T-helper 9 cell (primary cell): Measurements from ENCODE around the gene FAM89B.
A peak's percentile ranks its signal among the peaks of the same experiment; 100 is the strongest.

Experiments used
- DNase-seq: peaks from one replicate; pipeline ENCODE4 v3.0.0-alpha.2; 2020

Gene FAM89B

GRCh38 chr11:65539744-65540289, 32.5 kb upstream of the FAM89B start:
- no peak for DNase-seq

DNA sequence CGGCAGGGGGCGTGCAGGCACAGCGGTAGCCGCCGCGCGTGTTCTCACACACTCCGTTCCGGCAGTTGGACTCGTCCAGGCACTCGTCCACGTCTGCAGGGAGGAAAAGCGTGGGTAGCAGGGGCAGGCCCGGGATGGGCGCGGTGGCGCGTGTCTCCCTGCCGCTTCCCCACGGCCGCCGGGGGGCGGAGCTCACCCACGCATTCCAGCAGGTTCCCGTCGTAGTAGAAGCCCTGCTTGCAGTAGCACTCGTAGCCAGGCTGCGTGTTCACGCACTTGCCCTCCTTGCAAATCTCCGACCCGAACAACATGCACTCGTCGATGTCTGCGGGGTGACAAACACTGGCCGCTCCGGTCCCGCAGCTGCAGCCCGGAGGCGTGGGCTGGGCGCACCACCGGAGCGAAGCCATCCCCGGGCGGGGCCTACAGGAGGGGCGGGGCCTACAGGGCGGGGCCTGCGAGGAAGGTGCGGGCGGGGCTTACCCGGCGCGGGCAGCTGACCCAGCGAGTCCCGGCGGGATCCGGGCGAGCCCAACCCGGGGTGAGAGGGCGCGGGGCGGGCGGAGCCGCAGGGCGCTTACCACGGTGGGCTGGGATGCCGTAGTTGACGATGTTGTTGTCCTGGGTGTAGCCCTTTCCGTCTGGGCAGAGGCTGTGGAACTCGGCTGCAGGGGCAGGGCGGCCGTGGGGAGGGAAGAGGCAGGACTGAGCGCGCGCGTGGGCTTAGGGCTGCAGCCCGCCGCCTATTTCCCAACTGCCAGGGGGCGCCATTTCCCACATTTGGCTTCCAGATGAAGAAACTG, 31.8 kb upstream of the FAM89B start:
- DNase-seq = peak; percentile 87

- DNase-seq = no peak
These were observed 31.0 kb upstream of the FAM89B start for GRCh38 chr11:65541093-65541982.

- DNase-seq = no peak
These were observed 29.5 kb upstream of the FAM89B start for GRCh38 chr11:65542738-65543390.

DNA sequence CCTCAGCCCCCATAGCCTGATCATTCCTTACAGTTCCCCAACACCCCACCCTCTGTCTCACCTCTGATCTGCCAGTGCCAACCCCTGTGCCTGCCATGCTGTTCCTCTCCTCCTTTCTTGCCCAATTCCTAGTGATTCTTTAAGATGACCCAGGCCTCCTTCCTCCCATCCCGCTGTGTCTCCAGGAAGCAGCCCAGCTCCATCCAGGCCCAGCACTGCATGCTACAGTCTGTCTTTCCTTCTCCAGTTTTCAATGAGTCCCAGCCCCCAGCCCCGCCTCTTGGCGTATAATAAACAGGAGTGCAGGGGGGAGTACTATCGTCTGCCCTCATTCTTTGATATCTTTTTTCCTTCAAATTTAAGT, 26.5 kb upstream of the FAM89B start:
- no peak for DNase-seq

DNA sequence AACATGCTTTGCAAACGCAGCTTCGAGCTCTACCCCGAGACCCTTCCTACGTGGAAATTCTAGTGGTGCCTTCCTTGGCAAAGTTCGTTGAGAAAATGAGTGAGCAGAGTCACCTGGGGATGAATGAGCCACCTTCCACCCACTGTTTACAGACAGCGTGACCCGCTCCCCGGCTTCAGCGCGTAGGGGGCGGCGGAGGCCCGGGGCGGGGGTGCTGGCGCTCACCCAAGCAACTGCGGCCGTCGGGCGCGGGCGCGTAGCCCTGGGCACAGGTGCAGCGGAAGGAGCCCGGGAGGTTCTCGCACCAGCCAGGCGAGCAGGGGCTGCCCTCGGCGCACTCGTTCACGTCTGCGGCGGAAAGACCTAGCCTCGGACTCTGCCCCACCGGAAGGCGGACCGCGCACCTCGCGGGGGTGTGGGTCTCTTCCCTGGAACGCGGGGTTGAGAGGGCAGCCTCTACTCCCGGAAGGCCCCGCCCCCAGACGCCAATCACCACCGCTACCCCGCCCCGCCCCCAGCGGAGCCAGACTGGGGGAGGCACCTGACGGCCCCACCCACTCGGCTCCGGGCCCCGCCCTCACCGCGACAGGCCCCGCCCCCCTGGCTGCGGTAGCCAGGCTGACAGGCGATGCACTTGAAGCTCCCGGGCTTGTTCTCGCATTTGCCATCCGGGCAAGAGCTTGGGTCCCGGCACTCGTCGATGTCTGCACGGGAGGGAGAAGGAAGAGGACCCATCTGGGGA, 25.9 kb upstream of the FAM89B start:
- DNase-seq = peak; percentile 100

GRCh38 chr11:65547446-65548125, 24.8 kb upstream of the FAM89B start:
- no peak for DNase-seq

- DNase-seq = no peak
These were observed 23.9 kb upstream of the FAM89B start for GRCh38 chr11:65548395-65548794.

GRCh38 chr11:65549096-65549495, 23.2 kb upstream of the FAM89B start:
- DNase-seq = no peak

DNA sequence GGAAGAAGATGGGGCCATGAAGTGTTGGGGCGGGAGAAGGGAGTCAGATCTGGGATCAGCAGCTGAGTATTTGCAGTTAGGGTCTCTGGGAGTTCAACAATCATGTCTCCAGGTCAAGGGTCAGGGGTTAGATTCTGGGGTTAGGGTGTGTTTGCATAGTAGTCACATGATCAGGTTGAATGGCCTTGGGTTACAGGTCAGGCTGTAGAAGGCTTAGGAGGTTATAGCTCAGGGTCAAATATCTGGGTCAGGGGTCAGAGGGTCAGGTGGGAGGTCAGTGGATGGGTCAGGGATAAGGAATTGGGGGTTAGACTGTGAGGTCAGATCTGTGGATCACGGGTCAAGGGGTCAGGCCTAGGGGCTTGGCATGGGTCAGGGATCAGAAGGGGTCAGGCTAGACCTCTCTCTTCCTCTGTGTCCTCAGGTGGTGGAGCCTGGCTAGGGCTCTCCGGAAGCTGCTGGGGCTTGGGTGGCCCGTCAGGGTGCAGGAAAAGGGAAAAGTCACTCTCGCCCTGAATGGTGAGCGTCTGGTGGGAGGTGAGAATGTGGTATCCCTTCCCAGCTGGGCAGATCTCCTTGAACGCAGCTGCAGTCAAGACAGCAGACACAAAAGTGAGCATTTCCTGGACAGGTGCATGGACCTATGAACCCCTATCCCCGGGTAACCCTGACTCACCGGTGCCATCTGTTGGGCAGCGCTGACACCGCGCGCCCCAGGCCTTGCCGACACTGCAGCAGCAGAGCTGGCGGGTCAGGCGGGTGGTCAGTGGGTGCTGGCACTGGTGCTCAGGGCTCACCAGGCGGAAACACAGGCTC, 20.6 kb upstream of the FAM89B start:
- peak; percentile 52 for DNase-seq

DNA sequence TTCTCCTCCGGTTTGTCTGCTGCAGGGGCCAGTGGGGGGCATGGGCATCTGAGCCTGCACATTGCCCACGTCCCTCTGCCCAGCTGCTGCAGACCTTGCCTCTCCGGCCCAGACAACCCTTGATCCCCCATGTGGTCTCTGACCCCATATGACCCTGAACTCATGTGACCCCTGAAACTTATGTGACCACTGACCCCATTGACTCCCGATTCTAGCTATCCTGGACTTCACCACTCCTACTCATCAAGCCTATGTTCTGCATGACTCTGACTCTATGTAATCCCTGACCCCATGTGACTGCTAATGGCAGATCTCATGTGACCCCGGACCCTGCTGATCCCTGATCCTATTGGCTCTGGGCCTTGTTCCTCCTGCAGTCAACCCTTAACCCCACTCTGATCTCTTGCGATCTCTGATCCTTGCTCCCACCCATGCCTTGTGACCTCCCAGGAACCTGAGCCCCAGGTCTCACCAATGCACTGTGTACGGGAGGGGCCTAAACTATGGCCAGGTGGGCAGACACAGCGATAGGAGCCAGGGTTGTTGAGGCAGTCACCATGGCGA, 19.9 kb upstream of the FAM89B start:
- no peak for DNase-seq

DNA sequence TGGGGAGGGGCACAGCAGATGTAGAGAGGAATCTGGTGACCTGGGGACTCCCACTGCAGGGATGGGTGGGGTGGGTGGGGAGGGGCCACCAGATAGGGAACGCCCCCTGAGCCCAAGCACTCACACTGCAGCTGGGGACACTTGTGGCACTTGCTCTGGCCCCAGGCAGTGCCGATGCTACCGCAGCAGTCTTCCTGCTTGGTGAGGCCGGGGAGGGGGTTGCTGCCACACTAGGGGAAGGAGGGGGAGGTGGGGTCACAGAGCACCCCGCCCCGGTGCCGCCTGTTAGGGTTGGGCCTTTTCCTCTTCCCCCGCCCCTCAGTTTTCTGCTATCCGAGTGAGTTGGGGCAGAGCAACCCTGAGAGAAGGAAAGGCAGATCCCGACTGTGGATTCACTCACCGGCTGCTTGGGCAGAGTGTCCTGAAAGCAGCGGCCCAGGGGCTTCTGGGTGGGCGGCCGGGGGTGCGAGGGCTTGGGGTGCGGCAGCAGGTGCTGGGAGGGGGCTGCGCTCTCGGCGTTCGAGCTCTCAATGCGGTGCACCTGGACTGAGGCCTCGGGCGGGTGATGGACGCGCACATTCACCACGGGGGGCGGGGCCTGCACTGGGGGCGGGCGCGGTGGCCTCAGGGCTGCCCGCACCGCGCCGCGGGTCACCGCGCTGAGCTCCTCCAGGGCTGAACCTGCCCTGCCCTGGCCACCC, 18.9 kb upstream of the FAM89B start:
- peak; percentile 67 for DNase-seq

- no peak for DNase-seq
These were observed 18.1 kb upstream of the FAM89B start for GRCh38 chr11:65554057-65554818.

DNA sequence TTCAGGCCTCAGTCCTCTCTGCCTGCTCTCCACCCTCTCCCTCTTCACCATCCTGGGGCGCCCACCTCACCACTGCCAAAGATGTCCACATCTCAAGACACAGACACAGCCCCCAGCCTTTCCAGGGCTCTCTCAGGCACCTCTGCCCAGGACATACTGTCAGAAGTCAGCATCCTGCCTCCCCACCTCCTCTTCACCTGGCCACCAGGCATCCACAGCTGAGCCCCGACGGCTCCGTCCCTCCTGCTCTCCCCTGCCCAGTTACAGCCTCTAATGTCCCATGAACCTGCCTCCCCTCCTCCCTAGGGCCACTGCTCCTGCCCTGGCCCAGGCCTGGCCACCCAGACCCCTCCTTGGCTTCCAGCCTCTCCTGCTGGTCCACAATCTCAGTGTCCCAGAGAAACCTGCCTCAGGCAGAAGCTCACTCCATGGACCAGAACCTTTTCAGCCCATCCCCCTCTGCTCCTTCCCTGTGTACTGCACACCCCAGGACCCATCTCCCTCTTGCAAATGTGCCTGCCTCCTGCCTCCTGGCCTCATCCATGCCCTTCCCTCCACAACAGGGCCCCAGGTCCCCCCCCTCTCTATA, 17.4 kb upstream of the FAM89B start:
- no peak for DNase-seq

DNA sequence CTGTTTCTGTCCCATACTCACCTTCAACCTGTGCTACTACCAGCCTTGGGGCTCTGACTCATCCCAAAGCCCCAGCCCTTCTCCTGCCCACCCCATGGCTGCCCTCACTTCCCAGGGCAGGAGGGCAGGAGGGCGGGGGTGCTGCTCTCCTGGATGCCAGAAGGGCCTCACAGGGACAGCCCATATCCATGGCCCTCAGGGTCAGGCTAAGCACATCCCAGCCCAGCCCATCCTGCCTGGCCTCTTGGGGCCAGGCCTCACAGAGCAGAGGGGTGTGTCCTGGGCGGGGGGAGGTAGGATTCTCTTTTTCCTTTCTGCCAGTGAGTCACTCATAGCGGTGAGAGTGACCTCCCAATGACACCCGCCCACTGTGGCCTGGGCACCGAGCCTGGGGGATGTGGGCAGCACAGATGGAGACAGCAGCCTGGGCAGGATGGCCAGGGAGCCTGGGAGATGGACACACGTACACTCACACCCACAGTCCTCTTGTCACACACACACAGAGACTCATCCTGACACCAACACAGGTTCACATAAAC, 16.6 kb upstream of the FAM89B start:
- DNase-seq = no peak

DNA sequence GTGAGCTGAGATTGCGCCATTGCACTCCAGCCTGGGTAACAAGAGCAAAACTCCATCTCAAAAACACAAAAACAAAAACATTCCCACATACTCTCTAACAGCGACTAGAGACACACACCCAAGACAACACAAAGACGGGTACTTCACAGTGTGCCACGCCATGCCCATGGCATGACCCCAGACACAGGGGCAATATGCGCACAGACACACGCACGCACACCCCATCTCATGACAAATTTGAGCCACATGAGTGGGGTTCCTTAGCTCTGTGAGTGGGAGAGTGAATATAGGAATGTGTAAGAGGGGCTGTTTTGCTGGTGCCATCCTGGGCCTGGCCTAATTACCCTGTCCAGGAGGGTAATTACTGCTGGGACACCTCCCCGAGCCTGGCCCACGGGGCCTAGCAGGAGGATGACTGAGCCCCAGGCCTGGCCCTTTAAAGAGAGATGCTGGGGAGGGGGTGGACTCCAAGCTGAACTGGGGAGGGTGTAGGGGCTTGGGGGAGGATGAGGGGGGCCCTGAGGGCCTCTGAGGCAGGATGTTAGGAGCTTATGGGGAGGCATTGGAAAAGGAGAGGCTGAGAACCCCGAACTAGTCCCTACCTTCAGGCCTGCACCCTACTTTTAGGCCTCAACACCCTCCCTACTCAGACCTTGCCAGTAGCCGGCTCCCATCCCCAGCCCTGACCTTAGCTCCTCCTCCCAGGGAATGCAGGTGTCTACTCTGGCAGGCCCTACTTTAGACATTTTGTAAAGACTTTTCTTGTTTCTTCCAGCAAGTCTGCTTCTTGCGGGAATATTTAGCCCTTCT, 15.7 kb upstream of the FAM89B start:
- DNase-seq = no peak

- no peak for DNase-seq
These were observed 14.9 kb upstream of the FAM89B start for GRCh38 chr11:65557280-65558001.
